GM23338 (cell line): ENCODE data around the gene CACNA2D1.

Experiments
- POLR2AphosphoS5 ChIP-seq: IDR thresholded peaks from 2 replicates; pipeline ENCODE4 v1.6.1; 2016; ENCODE audit warnings: antibody characterized with exemption, low read depth
- TF ChIP-seq, protein P1 (sequence below), 2 experiments: fragments of 200-600 bp in 1 of 2; sonication (generic) in 1 of 2; conservative IDR thresholded peaks; 2 replicates each; pipeline versions ENCODE4 v1.5.1 to v1.6.1; 2016 to 2017; ENCODE audit warnings: antibody characterized with exemption in 2 of 2, low read depth in 2 of 2, mild to moderate bottlenecking in 2 of 2, moderate library complexity in 1 of 2

DNA sequence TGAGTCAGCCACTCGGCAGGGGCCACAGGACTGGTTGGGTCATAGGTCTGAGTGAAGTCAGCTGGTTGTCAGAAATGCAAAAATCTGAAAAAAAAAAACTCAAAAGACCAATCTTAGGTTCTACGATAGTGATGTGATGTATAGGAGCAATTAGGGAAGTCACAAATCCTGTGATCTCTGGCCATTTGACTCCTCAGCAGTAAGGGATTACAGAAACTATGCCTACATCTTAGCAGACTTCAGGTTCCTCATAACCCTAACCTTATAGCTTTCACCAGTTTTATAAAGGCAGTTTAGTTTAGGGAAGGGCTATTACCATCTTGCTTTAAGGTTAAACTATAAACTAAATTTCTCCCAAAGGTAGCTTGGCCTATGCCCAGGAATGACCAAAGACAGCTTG is 510.6 kb downstream of the CACNA2D1 start:
- TF ChIP-seq, protein P1, sequence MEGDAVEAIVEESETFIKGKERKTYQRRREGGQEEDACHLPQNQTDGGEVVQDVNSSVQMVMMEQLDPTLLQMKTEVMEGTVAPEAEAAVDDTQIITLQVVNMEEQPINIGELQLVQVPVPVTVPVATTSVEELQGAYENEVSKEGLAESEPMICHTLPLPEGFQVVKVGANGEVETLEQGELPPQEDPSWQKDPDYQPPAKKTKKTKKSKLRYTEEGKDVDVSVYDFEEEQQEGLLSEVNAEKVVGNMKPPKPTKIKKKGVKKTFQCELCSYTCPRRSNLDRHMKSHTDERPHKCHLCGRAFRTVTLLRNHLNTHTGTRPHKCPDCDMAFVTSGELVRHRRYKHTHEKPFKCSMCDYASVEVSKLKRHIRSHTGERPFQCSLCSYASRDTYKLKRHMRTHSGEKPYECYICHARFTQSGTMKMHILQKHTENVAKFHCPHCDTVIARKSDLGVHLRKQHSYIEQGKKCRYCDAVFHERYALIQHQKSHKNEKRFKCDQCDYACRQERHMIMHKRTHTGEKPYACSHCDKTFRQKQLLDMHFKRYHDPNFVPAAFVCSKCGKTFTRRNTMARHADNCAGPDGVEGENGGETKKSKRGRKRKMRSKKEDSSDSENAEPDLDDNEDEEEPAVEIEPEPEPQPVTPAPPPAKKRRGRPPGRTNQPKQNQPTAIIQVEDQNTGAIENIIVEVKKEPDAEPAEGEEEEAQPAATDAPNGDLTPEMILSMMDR (conservative IDR thresholded peaks at IDR 0.05; ENCODE audit: low read depth in 2 of 2), result no peak
- TF ChIP-seq POLR2AphosphoS5, result no peak
